K562 (cell line): ENCODE data around the gene TRABD. TPM values are rescaled to one million over a fixed set of nuclear protein-coding genes. Genes with fewer than 3 reads are reported as not detected.

ENCODE experiments used
- ATAC-seq: fragments of 200-7000 bp; cut with Tn5 transposase; 3 replicates; pipeline ENCODE4 v1.9.1; 2020; ENCODE audit warnings: moderate library complexity
- BruUV-seq: library from RNA; stranded (reverse); fragments of 400-500 nt; replicated peaks from 2 replicates; lab custom pipeline; 2021; lab: Mats Ljungman, UMichigan
- CTCF ChIA-PET: fragments of 300-600 bp; formaldehyde crosslinking; extraction: SDS; loops from one replicate; lab custom pipeline; 2021; ENCODE audit warnings: low intra/inter-chr PET ratio; lab: Yijun Ruan, JAX
- POLR2A ChIA-PET: fragments of 300-600, 350-650 bp; sonication (Branson Sonifier 250); formaldehyde crosslinking; extraction: SDS; loops from one replicate; lab custom pipeline; 2021; ENCODE audit warnings: antibody characterized with exemption, inconsistent platforms; lab: Yijun Ruan, JAX
- DNase-seq, 4 experiments: peaks; one replicate each; pipeline versions ENCODE4 v3.0.0 to v3.0.0-alpha.2; 2011 to 2018; ENCODE audit warnings: low spot score in 3 of 4, mixed read lengths in 3 of 4; ENCODE audit errors: extremely low read depth in 1 of 4
- FAIRE-seq: peaks from 2 replicates; lab custom pipeline; 2011; peaks lifted over from hg19 to GRCh38; lab: Jason Lieb, UNC
- H2AFZ ChIP-seq: 2 replicates; pipeline ENCODE4 v1.6.0; 2011; ENCODE audit warnings: low read depth, low read length, control low read depth, inconsistent platforms
- H3K27ac ChIP-seq: fragments of 200-600 bp; 3 replicates; pipeline ENCODE4 v1.8.0; 2011; ENCODE audit warnings: low read depth, mild to moderate bottlenecking, control low read depth, inconsistent platforms, low read length, moderate library complexity, mixed read lengths; ENCODE audit errors: extremely low read depth
- H3K27me3 ChIP-seq, 2 experiments: fragments of 300-600 bp in 1 of 2; 2 replicates in 1 of 2; 3 replicates in 1 of 2; pipeline versions ENCODE4 v1.6.0 to v1.8.0; 2011; ENCODE audit warnings: inconsistent platforms in 2 of 2, low read length in 2 of 2, mild to moderate bottlenecking in 1 of 2, mixed read lengths in 1 of 2, moderate library complexity in 1 of 2; ENCODE audit not compliant: control insufficient read depth in 2 of 2, insufficient read depth in 2 of 2
- H3K36me3 ChIP-seq: fragments of 300-600 bp; 3 replicates; pipeline ENCODE4 v1.8.0; 2011; ENCODE audit warnings: mild to moderate bottlenecking, low read length, inconsistent platforms; ENCODE audit not compliant: control insufficient read depth, insufficient read depth
- H3K4me1 ChIP-seq, 2 experiments: fragments of 200-600 bp in 1 of 2; replicated peaks in 1 of 2; 2 replicates in 1 of 2; 3 replicates in 1 of 2; pipeline versions ENCODE4 v1.5.1 to v1.8.0; 2011; ENCODE audit warnings: inconsistent platforms in 2 of 2, low read length in 2 of 2, mild to moderate bottlenecking in 1 of 2, mixed read lengths in 1 of 2, moderate library complexity in 1 of 2; ENCODE audit not compliant: control insufficient read depth in 2 of 2, insufficient read depth in 2 of 2
- H3K4me2 ChIP-seq: 2 replicates; pipeline ENCODE4 v1.6.1; 2011; ENCODE audit warnings: low read length, control low read depth, inconsistent platforms, mixed read lengths; ENCODE audit not compliant: insufficient read depth
- H3K4me3 ChIP-seq: fragments of 200-600 bp; sonication (generic), shearing (Covaris generic); 2 replicates; pipeline ENCODE4 v1.5.1; 2016; ENCODE audit warnings: control low read depth, inconsistent platforms
- H3K79me2 ChIP-seq: fragments of 200-600 bp; 3 replicates; pipeline ENCODE4 v1.8.0; 2011; ENCODE audit warnings: low read length, inconsistent platforms; ENCODE audit not compliant: control insufficient read depth, insufficient read depth
- H3K9ac ChIP-seq, 2 experiments: 2 replicates each; pipeline versions ENCODE4 v1.6.0 to v1.6.1; 2011; ENCODE audit warnings: low read depth in 2 of 2, low read length in 2 of 2, control low read depth in 1 of 2, inconsistent platforms in 1 of 2, mild to moderate bottlenecking in 1 of 2, mixed read lengths in 1 of 2; ENCODE audit not compliant: insufficient read depth in 1 of 2
- H3K9me1 ChIP-seq: one replicate; pipeline ENCODE4 v1.6.0; 2011; ENCODE audit warnings: inconsistent platforms, mild to moderate bottlenecking, low read length, moderate library complexity; ENCODE audit not compliant: control insufficient read depth, insufficient read depth
- H3K9me3 ChIP-seq: replicated peaks from 2 replicates; pipeline ENCODE4 v1.5.1; 2011; ENCODE audit warnings: low read depth, low read length, inconsistent platforms; ENCODE audit not compliant: control insufficient read depth, insufficient read depth
- H4K20me1 ChIP-seq: replicated peaks from 2 replicates; pipeline ENCODE4 v1.6.1; 2011; ENCODE audit warnings: low read length, inconsistent platforms, mixed read lengths; ENCODE audit not compliant: control insufficient read depth, insufficient read depth
- ATF1 ChIP-seq, 2 experiments: fragments of 450-650 bp in 1 of 2; IDR thresholded peaks; 2 replicates each; pipeline ENCODE4 v1.6.1; 2016; ENCODE audit warnings: missing compliant biosample characterization in 1 of 2, missing genetic modification characterization in 1 of 2
- DNMT1 ChIP-seq: fragments of 450-650 bp; IDR thresholded peaks from 2 replicates; pipeline ENCODE4 v1.6.1; 2016; ENCODE audit warnings: antibody characterized with exemption, mild to moderate bottlenecking
- PHF20 ChIP-seq: fragments of 450-650 bp; IDR thresholded peaks from 2 replicates; pipeline ENCODE4 v1.6.1; 2018; ENCODE audit not compliant: partially characterized antibody
- POLR2G ChIP-seq: fragments of 200-400 bp; formaldehyde crosslinking; IDR thresholded peaks from 2 replicates; pipeline ENCODE4 v1.6.1; 2017; ENCODE audit warnings: low read depth, mild to moderate bottlenecking, antibody characterized with exemption, low read length, moderate library complexity
- WGBS: fragments of 100-300 bp; shearing (Covaris generic); methylation state at CpG from one replicate; pipeline ENCODE4 v1.1.6; 2016; ENCODE audit warnings: low coverage, mixed read lengths; ENCODE audit not compliant: insufficient coverage; ENCODE audit errors: missing lambda C conversion rate; 5-methylcytosine and 5-hydroxymethylcytosine counted together
- in situ Hi-C: fragments of 300-500 bp; cut with MboI; formaldehyde crosslinking; loops from 4 replicates; pipeline ENCODE4 v1.15.0; 2018; ENCODE audit warnings: inconsistent platforms, mixed read lengths
- intact Hi-C: fragments of 100-400 bp; cut with micrococcal nuclease; formaldehyde crosslinking; loops from 2 replicates; pipeline ENCODE4 v1.14.2; 2022
- polyA plus RNA-seq, 8 experiments: library from polyadenylated mRNA; depleted of rRNA in 4 of 8; stranded (reverse) in 5 of 8; unstranded in 3 of 8; fragments of >200 nt; fragmentation: Nextera tagmentation in 2 of 8; fragmentation: Illumina TruSeq in 1 of 8; extraction: Ambion mirVana in 2 of 8; extraction: Trizol in 1 of 8; gene quantifications; 2 replicates each; pipeline versions ENCODE4 v1.2.1 to v1.2.3, GENCODE V29; 2011 to 2014; ENCODE audit warnings: inconsistent platforms in 1 of 8, missing spikeins in 1 of 8
- total RNA-seq, 7 experiments: library from RNA; depleted of rRNA in 6 of 7; stranded (reverse); fragments of >200 nt in 6 of 7; fragmentation: Illumina TruSeq in 2 of 7; extraction: Trizol in 2 of 7; gene quantifications; 2 replicates each; pipeline versions ENCODE4 v1.2.1 to v1.2.3, GENCODE V29; 2011 to 2021; ENCODE audit warnings: low replicate concordance in 1 of 7
- TF ChIP-seq, protein P1 (sequence below): fragments of 450-650 bp; IDR thresholded peaks from 2 replicates; pipeline ENCODE4 v1.6.1; 2016; ENCODE audit warnings: borderline replicate concordance
- TF ChIP-seq, protein P2 (sequence below): fragments of 250-450 bp; sonication (Bioruptor Pico); IDR thresholded peaks from 2 replicates; pipeline ENCODE4 v1.5.0; 2021; ENCODE audit warnings: mild to moderate bottlenecking, borderline replicate concordance

Gene TRABD
- total and polyA plus RNA-seq, 9 of the 15 experiments (the other 6 are each of a cell fraction or from before 2014, with no cell fraction given) = 0.08 to 62.9 (median 14.0) TPM

GRCh38 chr22:50219800-50220602 is 34.3 kb downstream of the TRABD start (continued):
- TF ChIP-seq, protein P1, sequence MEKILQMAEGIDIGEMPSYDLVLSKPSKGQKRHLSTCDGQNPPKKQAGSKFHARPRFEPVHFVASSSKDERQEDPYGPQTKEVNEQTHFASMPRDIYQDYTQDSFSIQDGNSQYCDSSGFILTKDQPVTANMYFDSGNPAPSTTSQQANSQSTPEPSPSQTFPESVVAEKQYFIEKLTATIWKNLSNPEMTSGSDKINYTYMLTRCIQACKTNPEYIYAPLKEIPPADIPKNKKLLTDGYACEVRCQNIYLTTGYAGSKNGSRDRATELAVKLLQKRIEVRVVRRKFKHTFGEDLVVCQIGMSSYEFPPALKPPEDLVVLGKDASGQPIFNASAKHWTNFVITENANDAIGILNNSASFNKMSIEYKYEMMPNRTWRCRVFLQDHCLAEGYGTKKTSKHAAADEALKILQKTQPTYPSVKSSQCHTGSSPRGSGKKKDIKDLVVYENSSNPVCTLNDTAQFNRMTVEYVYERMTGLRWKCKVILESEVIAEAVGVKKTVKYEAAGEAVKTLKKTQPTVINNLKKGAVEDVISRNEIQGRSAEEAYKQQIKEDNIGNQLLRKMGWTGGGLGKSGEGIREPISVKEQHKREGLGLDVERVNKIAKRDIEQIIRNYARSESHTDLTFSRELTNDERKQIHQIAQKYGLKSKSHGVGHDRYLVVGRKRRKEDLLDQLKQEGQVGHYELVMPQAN = no peak
- TF ChIP-seq DNMT1 = no peak
- TF ChIP-seq PHF20 = no peak
- TF ChIP-seq, all 486 proteins: peak for 0

GRCh38 chr22:50220603-50221409 is 35.1 kb downstream of the TRABD start:
- H2AFZ ChIP-seq = no peak overlapping the region
- POLR2A ChIA-PET = no interaction called here
- no peaks in the 10 kb centered on the region for H3K79me2 ChIP-seq
- intact Hi-C loops = no loop called here
- peaks cover 0 to 30% of the 10 kb centered on the region in 2 experiments; a peak in 3 of 5 replicates for H3K4me1 ChIP-seq
- no peak overlapping the region for H3K4me2 ChIP-seq
- no peaks in the 10 kb centered on the region for H4K20me1 ChIP-seq
- CTCF ChIA-PET = no interaction called here
- 94% methylated on average over 24 of the region's 45 CpGs for WGBS
- TF ChIP-seq POLR2G (peak; percentile 34; the same call in 1 of the 2 replicates), ATF1 (CRISPR knock-in tag; IDR thresholded peaks at IDR 0.05) (no peak), ATF1 (tag; IDR thresholded peaks at IDR 0.05) (no peak)
- TF ChIP-seq, protein P2, sequence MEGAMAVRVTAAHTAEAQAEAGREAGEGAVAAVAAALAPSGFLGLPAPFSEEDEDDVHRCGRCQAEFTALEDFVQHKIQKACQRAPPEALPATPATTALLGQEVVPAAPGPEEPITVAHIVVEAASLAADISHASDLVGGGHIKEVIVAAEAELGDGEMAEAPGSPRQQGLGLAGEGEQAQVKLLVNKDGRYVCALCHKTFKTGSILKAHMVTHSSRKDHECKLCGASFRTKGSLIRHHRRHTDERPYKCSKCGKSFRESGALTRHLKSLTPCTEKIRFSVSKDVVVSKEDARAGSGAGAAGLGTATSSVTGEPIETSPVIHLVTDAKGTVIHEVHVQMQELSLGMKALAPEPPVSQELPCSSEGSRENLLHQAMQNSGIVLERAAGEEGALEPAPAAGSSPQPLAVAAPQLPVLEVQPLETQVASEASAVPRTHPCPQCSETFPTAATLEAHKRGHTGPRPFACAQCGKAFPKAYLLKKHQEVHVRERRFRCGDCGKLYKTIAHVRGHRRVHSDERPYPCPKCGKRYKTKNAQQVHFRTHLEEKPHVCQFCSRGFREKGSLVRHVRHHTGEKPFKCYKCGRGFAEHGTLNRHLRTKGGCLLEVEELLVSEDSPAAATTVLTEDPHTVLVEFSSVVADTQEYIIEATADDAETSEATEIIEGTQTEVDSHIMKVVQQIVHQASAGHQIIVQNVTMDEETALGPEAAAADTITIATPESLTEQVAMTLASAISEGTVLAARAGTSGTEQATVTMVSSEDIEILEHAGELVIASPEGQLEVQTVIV (CRISPR knock-in tag) = no peak
- TF ChIP-seq, all 486 proteins: peak for 1
- ATAC-seq = no peak
- no TSS peak for BruUV-seq
- no peak for FAIRE-seq
- Histone ChIP-seq H3K36me3 (peaks cover 90% of the 10 kb centered on the region; the same call in 2 of the 3 replicates), H3K9me3 (0 out of 2 replicates have a peak, but pooled peaks cover 1% of the 10 kb centered on the region), H3K27ac (no peak overlapping the region), H3K9ac (no peak overlapping the region), H3K4me3 (no peak overlapping the region), H3K9me1 (no peaks in the 10 kb centered on the region), H3K27me3 (no peaks in the 10 kb centered on the region)
- in situ Hi-C loops = no loop called here
- no peak for DNase-seq
